Uterus (tissue), 4 donors: ENCODE data around the gene CLEC3A. TPM values are rescaled to one million over a fixed set of nuclear protein-coding genes. Genes with fewer than 3 reads are reported as not detected.
"Not testable (repeated sequence)": the region's sequence is repeated elsewhere in the genome, so short reads cannot be mapped to it uniquely, and the experiment has no call there.

Source experiments
- DNase-seq, 2 donors: peaks; one replicate each; pipeline ENCODE4 v3.0.0-alpha.2; 2019 to 2020
- H3K27ac ChIP-seq, 2 donors: fragments of 200-600 bp; sonication (generic); 1 replicate in 1 of 2; 2 replicates in 1 of 2; pipeline ENCODE4 v1.5.1; 2016 to 2018
- H3K27me3 ChIP-seq, 2 donors: fragments of 200-600 bp; sonication (generic); one replicate each; pipeline ENCODE4 v1.5.1; 2018 to 2019; ENCODE audit warnings: control low read depth in 1 of 2
- H3K36me3 ChIP-seq, 2 donors: fragments of 200-600 bp; sonication (generic); one replicate each; pipeline ENCODE4 v1.5.1; 2019; ENCODE audit warnings: control low read depth in 1 of 2
- H3K4me1 ChIP-seq, 2 donors: fragments of 200-600 bp; sonication (generic); one replicate each; pipeline ENCODE4 v1.5.1; 2018 to 2019; ENCODE audit warnings: control low read depth in 1 of 2
- H3K4me3 ChIP-seq, 2 donors: fragments of 200-600 bp; sonication (generic); 1 replicate in 1 of 2; 2 replicates in 1 of 2; pipeline ENCODE4 v1.5.1; 2018 to 2019; ENCODE audit warnings: mild to moderate bottlenecking in 1 of 2
- H3K9me3 ChIP-seq, 2 donors: fragments of 200-600 bp; sonication (generic); one replicate each; pipeline ENCODE4 v1.5.1; 2019; ENCODE audit warnings: control low read depth in 1 of 2
- POLR2A ChIP-seq, 2 donors: fragments of 450-650 bp; IDR thresholded peaks; one replicate each; pipeline ENCODE4 v1.6.1; 2016; ENCODE audit warnings: antibody characterized with exemption in 2 of 2, mild to moderate bottlenecking in 1 of 2, moderate library complexity in 1 of 2
- intact Hi-C: fragments of 100-400 bp; cut with DNase I; formaldehyde crosslinking; loops from one replicate; pipeline ENCODE4 v1.15.1; 2023; ENCODE audit warnings: low total_unique reads
- total RNA-seq, 4 donors: library from RNA; depleted of rRNA in 3 of 4; stranded (reverse); fragments of >200 nt in 3 of 4; gene quantifications; one replicate each; pipeline versions ENCODE4 v1.1.0 to v1.2.4, GENCODE V29; 2014 to 2023
- TF ChIP-seq, protein P1 (sequence below), 4 experiments: fragments of 200-600 bp in 2 of 4; fragments of 450-650 bp in 2 of 4; sonication (generic) in 2 of 4; IDR thresholded peaks; one replicate each; pipeline ENCODE4 v1.5.1; 2016 to 2019; ENCODE audit warnings: antibody characterized with exemption in 4 of 4, mild to moderate bottlenecking in 2 of 4, moderate library complexity in 1 of 4
- donor health status: DM: yes; HTN: yes; CAD: no.

Gene CLEC3A
- total RNA-seq, 4 donors from 2014 or later, result not detected

DNA sequence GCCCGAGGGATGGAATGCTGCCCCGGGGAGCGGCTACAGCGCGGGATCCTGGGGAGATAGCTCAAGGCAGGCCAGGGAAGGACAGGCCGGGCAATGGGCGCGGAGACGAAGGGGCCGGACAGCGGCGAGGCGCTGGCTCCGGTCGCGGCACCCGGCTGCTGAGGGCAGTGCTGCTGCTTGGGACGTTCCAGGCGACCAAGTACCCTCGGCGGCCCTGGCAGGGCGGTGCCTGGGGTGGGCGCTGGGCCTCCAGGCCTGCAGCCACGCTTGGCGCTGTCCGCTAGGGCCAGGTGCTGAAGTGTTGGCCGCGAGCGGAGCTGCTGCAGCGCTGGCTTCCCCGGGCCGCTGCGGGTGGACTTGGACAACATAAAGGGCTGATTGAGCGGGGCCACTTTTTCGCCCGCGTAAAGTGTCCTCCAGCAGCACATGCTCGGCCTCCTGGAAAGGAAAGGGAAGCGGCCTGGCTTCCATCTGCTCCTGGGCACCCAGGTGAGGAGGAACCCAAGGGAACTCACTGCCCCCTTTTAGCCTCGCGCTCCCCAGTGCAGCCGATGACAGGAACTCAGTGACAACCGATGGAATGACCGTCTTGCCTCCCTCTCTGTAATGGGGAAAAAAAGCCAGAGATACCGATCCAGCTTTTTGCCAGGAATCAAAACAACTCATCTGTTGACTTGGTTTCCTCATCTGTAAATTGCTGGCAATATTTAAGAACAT, 23.7 kb downstream of the CLEC3A start:
- TF ChIP-seq, protein P1, sequence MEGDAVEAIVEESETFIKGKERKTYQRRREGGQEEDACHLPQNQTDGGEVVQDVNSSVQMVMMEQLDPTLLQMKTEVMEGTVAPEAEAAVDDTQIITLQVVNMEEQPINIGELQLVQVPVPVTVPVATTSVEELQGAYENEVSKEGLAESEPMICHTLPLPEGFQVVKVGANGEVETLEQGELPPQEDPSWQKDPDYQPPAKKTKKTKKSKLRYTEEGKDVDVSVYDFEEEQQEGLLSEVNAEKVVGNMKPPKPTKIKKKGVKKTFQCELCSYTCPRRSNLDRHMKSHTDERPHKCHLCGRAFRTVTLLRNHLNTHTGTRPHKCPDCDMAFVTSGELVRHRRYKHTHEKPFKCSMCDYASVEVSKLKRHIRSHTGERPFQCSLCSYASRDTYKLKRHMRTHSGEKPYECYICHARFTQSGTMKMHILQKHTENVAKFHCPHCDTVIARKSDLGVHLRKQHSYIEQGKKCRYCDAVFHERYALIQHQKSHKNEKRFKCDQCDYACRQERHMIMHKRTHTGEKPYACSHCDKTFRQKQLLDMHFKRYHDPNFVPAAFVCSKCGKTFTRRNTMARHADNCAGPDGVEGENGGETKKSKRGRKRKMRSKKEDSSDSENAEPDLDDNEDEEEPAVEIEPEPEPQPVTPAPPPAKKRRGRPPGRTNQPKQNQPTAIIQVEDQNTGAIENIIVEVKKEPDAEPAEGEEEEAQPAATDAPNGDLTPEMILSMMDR (IDR thresholded peaks at IDR 0.05), result peak in 1 of 4 experiments; percentile 9
- no peak for TF ChIP-seq POLR2A (IDR thresholded peaks at IDR 0.05)
- no peaks in the 10 kb centered on the region for H3K9me3 ChIP-seq
- no peaks in the 10 kb centered on the region for H3K27me3 ChIP-seq
- no peaks in the 10 kb centered on the region for H3K36me3 ChIP-seq
- peak; percentile 18 to 45 for DNase-seq
- H3K4me3 ChIP-seq, result no peak overlapping the region
- no peaks in the 10 kb centered on the region for H3K4me1 ChIP-seq
- H3K27ac ChIP-seq, result no peak overlapping the region
- intact Hi-C loops, result no loop called here

DNA sequence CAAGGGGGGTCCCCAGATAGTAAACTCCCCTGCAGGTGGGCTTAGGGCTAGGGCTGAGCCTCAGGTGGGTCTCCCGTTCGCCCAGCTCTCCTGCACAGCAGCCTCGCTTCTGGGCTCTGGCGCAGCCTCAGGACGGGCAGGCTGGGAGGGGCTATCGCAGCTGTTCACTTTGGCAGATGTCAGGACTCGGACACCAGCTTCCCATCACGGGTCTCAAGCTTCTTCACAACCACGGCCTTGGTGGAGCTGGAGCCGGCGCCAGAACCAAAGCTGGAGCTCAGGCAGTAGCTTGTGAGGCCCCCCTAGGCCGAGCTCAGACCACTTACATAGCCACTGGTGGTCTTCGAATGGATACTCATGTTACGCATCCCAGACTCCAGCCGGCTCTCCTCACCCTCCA, 26.0 kb downstream of the CLEC3A start:
- intact Hi-C loops, result no loop called here
- Histone ChIP-seq H3K9me3 (no peaks in the 10 kb centered on the region), H3K27me3 (no peaks in the 10 kb centered on the region), H3K27ac (no peak overlapping the region), H3K36me3 (no peaks in the 10 kb centered on the region), H3K4me3 (no peak overlapping the region), H3K4me1 (no peaks in the 10 kb centered on the region)
- DNase-seq, result no peak
- TF ChIP-seq POLR2A (IDR thresholded peaks at IDR 0.05), result no peak
- TF ChIP-seq, protein P1 (IDR thresholded peaks at IDR 0.05), result no peak

- H3K27ac ChIP-seq, result no peak overlapping the region
- H3K27me3 ChIP-seq, result no peaks in the 10 kb centered on the region
- no peak overlapping the region for H3K4me3 ChIP-seq
- no peaks in the 10 kb centered on the region for H3K4me1 ChIP-seq
- no peaks in the 10 kb centered on the region for H3K9me3 ChIP-seq
- intact Hi-C loops, result no loop called here
- TF ChIP-seq, protein P1 (IDR thresholded peaks at IDR 0.05), result no peak
- TF ChIP-seq POLR2A (IDR thresholded peaks at IDR 0.05), result no peak
- no peaks in the 10 kb centered on the region for H3K36me3 ChIP-seq
- DNase-seq, result no peak
Observed at GRCh38 chr16:78050734-78051400, 28.5 kb downstream of the CLEC3A start.

- intact Hi-C loops, result no loop called here
- no peaks in the 10 kb centered on the region for H3K4me1 ChIP-seq
- no peaks in the 10 kb centered on the region for H3K36me3 ChIP-seq
- DNase-seq, result no peak
- H3K27me3 ChIP-seq, result no peaks in the 10 kb centered on the region
- TF ChIP-seq POLR2A (IDR thresholded peaks at IDR 0.05), result no peak
- TF ChIP-seq, protein P1 (IDR thresholded peaks at IDR 0.05), result no peak
- H3K9me3 ChIP-seq, result no peaks in the 10 kb centered on the region
- H3K27ac ChIP-seq, result no peak overlapping the region
- H3K4me3 ChIP-seq, result no peak overlapping the region
Observed at GRCh38 chr16:78057803-78058564, 35.6 kb downstream of the CLEC3A start.

- H3K27me3 ChIP-seq, H3K9me3 ChIP-seq, H3K36me3 ChIP-seq, intact Hi-C loops, DNase-seq, H3K4me3 ChIP-seq, H3K27ac ChIP-seq, H3K4me1 ChIP-seq: not testable (repeated sequence)
Observed at GRCh38 chr16:78059806-78060205, 37.5 kb downstream of the CLEC3A start.
